PFSK-1 (cell line): ENCODE results near the gene TSPAN16.

ENCODE experiments used
- SIN3A ChIP-seq: IDR thresholded peaks from 2 replicates; pipeline ENCODE4 v1.6.1; 2012; ENCODE audit warnings: mild to moderate bottlenecking, low read length, moderate library complexity, borderline replicate concordance; ENCODE audit not compliant: insufficient read depth
- TAF1 ChIP-seq: IDR thresholded peaks from 2 replicates; pipeline ENCODE4 v1.6.1; 2012; ENCODE audit warnings: low read length, control low read depth, borderline replicate concordance; ENCODE audit not compliant: insufficient read depth
- TF ChIP-seq, protein P1 (sequence below), 2 experiments: IDR thresholded peaks; 2 replicates each; pipeline versions ENCODE4 v1.6.1 to v1.8.0; 2011 to 2012; ENCODE audit warnings: low read depth in 2 of 2, low read length in 2 of 2, control low read depth in 1 of 2, inconsistent platforms in 1 of 2, mild to moderate bottlenecking in 1 of 2, moderate library complexity in 1 of 2; ENCODE audit not compliant: insufficient read depth in 1 of 2

DNA sequence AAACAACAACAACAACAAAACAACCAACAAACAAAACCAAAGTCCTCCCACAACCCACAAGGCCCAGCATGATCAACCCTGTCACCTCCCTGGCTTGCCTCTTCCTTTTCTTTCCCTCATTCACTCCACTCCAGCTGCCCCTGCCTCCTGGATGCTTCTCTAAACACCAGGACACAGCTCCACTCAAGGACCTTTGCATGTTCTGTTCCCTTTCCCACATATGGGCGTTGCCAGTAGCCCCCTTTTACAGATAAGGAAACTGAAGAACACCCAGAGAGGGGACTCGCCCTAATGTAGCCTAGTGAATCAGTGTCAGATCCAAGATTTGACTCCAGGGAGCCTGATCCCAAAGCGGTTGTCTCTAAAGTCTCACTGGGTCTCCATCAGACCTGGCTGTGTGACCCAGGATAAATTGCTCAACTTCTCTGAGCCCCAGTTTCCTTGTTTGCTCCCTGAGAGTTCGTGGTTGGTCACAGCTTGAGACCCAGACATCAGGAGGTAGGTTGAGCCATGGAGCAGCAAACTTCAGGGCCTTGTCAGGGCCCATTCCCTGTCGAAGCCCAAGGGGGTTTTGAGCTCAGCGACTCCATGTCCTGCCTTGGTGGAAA is 30.7 kb upstream of the TSPAN16 start:
- TF ChIP-seq, protein P1, sequence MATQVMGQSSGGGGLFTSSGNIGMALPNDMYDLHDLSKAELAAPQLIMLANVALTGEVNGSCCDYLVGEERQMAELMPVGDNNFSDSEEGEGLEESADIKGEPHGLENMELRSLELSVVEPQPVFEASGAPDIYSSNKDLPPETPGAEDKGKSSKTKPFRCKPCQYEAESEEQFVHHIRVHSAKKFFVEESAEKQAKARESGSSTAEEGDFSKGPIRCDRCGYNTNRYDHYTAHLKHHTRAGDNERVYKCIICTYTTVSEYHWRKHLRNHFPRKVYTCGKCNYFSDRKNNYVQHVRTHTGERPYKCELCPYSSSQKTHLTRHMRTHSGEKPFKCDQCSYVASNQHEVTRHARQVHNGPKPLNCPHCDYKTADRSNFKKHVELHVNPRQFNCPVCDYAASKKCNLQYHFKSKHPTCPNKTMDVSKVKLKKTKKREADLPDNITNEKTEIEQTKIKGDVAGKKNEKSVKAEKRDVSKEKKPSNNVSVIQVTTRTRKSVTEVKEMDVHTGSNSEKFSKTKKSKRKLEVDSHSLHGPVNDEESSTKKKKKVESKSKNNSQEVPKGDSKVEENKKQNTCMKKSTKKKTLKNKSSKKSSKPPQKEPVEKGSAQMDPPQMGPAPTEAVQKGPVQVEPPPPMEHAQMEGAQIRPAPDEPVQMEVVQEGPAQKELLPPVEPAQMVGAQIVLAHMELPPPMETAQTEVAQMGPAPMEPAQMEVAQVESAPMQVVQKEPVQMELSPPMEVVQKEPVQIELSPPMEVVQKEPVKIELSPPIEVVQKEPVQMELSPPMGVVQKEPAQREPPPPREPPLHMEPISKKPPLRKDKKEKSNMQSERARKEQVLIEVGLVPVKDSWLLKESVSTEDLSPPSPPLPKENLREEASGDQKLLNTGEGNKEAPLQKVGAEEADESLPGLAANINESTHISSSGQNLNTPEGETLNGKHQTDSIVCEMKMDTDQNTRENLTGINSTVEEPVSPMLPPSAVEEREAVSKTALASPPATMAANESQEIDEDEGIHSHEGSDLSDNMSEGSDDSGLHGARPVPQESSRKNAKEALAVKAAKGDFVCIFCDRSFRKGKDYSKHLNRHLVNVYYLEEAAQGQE (IDR thresholded peaks at IDR 0.05; ENCODE audit: insufficient read depth in 1 of 2, low read depth in 2 of 2, low read length in 2 of 2) = no peak
- TF ChIP-seq SIN3A (no peak), TAF1 (no peak)
